Measurements from ENCODE around the gene PRKCA.

The PRKCA gene

GRCh38 chr17:66726846-66727245 lies 424.4 kb downstream of the PRKCA start:
- TF ChIP-seq, protein P1, sequence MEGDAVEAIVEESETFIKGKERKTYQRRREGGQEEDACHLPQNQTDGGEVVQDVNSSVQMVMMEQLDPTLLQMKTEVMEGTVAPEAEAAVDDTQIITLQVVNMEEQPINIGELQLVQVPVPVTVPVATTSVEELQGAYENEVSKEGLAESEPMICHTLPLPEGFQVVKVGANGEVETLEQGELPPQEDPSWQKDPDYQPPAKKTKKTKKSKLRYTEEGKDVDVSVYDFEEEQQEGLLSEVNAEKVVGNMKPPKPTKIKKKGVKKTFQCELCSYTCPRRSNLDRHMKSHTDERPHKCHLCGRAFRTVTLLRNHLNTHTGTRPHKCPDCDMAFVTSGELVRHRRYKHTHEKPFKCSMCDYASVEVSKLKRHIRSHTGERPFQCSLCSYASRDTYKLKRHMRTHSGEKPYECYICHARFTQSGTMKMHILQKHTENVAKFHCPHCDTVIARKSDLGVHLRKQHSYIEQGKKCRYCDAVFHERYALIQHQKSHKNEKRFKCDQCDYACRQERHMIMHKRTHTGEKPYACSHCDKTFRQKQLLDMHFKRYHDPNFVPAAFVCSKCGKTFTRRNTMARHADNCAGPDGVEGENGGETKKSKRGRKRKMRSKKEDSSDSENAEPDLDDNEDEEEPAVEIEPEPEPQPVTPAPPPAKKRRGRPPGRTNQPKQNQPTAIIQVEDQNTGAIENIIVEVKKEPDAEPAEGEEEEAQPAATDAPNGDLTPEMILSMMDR (IDR thresholded peaks at IDR 0.05; ENCODE audit: low read depth, low read length, poor library complexity, severe bottlenecking) = no peak
- no peak for TF ChIP-seq EZH2phosphoT487 (IDR thresholded peaks at IDR 0.05; ENCODE audit: borderline replicate concordance, low read length)
- no peaks in the 10 kb centered on the region for H3K9me3 ChIP-seq (ENCODE audit: control insufficient read depth, insufficient read depth, low read length)
- no peak overlapping the region for H3K27ac ChIP-seq (ENCODE audit: low read depth, low read length)
- no peaks in the 10 kb centered on the region for H3K9me2 ChIP-seq (replicated peaks; ENCODE audit: control insufficient read depth, low read length)
- no peaks in the 10 kb centered on the region for H3K27me3 ChIP-seq (ENCODE audit: control insufficient read depth, low read length)
- no peaks in the 10 kb centered on the region for H3K36me3 ChIP-seq (ENCODE audit: control insufficient read depth, low read length)
- peaks cover 12% of the 10 kb centered on the region for H3K4me1 ChIP-seq (ENCODE audit: control insufficient read depth, low read length)
- no peaks in the 10 kb centered on the region for H3F3A ChIP-seq (ENCODE audit: control insufficient read depth, insufficient read depth)
- no peaks in the 10 kb centered on the region for H3K79me2 ChIP-seq (ENCODE audit: control insufficient read depth, low read length)
- H3K4me2 ChIP-seq (ENCODE audit: low read length) = no peak overlapping the region
- no peaks in the 10 kb centered on the region for H4K20me1 ChIP-seq (ENCODE audit: control insufficient read depth, insufficient read depth, low read depth, low read length)
- no peak overlapping the region for H3K4me3 ChIP-seq (ENCODE audit: low read length)

DNA sequence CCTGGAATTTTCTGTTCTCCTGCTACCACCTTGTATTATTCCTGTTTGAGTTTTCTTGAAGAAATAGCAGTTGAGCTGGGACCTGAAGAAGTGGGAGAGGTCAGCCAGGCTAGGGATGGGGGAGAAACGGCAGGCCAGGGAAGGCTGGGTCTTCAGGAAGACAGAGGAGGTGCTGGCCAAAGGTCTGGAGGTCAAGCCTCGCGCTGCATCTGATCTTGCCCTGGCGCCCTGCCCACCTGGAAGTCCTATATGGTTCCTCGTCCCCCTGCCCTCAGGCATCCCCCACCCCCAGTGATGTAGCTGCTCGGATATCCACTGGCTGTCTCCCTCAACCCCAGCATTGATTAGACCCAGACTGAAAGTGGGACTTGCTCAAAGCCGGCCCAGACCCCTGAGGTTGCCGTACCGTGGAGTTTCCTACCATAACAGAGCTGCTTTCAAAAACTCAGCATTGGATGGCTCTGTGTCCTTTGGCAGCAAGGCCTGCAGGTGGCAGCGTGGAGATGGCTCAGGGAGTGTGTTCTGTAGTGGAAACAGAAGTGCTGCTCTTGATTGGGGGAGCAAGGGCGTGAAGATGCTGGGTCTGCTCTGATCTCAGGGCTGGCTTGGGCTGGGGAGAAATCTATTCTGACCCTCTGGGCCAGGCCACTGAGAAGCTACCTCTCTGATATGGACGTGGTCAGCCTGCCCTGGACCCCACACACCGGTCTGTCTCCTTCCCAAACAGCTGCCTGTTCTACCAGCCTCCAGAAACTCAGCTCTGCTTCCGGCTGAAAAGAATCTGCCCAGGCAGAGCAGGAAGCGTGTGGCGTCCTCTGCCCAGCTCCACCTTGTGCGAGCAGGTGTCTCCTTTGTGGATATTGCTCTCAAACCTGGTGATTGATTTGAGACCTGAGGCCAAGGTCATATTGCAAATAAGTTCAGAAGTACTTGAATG lies 425.5 kb downstream of the PRKCA start:
- no peaks in the 10 kb centered on the region for H3K79me2 ChIP-seq (ENCODE audit: control insufficient read depth, low read length)
- no peak overlapping the region for H3K27ac ChIP-seq (ENCODE audit: low read depth, low read length)
- no peaks in the 10 kb centered on the region for H3K9me3 ChIP-seq (ENCODE audit: control insufficient read depth, insufficient read depth, low read length)
- H3K4me2 ChIP-seq (ENCODE audit: low read length) = peak overlapping the region; percentile 52
- no peaks in the 10 kb centered on the region for H3K27me3 ChIP-seq (ENCODE audit: control insufficient read depth, low read length)
- no peaks in the 10 kb centered on the region for H3F3A ChIP-seq (ENCODE audit: control insufficient read depth, insufficient read depth)
- no peaks in the 10 kb centered on the region for H3K9me2 ChIP-seq (replicated peaks; ENCODE audit: control insufficient read depth, low read length)
- no peak for TF ChIP-seq EZH2phosphoT487 (IDR thresholded peaks at IDR 0.05; ENCODE audit: borderline replicate concordance, low read length)
- TF ChIP-seq, protein P1 (IDR thresholded peaks at IDR 0.05; ENCODE audit: low read depth, low read length, poor library complexity, severe bottlenecking) = peak; percentile 94
- H3K36me3 ChIP-seq (ENCODE audit: control insufficient read depth, low read length) = no peaks in the 10 kb centered on the region
- H3K4me3 ChIP-seq (ENCODE audit: low read length) = peak overlapping the region; percentile 32
- H3K4me1 ChIP-seq (ENCODE audit: control insufficient read depth, low read length) = peaks cover 12% of the 10 kb centered on the region
- H4K20me1 ChIP-seq (ENCODE audit: control insufficient read depth, insufficient read depth, low read depth, low read length) = no peaks in the 10 kb centered on the region

GRCh38 chr17:66730461-66730923 lies 428.1 kb downstream of the PRKCA start:
- no peak overlapping the region for H3K4me3 ChIP-seq (ENCODE audit: low read length)
- no peaks in the 10 kb centered on the region for H3K36me3 ChIP-seq (ENCODE audit: control insufficient read depth, low read length)
- no peaks in the 10 kb centered on the region for H4K20me1 ChIP-seq (ENCODE audit: control insufficient read depth, insufficient read depth, low read depth, low read length)
- H3K9me3 ChIP-seq (ENCODE audit: control insufficient read depth, insufficient read depth, low read length) = no peaks in the 10 kb centered on the region
- peaks cover 12% of the 10 kb centered on the region for H3K4me1 ChIP-seq (ENCODE audit: control insufficient read depth, low read length)
- no peak overlapping the region for H3K27ac ChIP-seq (ENCODE audit: low read depth, low read length)
- TF ChIP-seq, protein P1 (IDR thresholded peaks at IDR 0.05; ENCODE audit: low read depth, low read length, poor library complexity, severe bottlenecking) = no peak
- no peak for TF ChIP-seq EZH2phosphoT487 (IDR thresholded peaks at IDR 0.05; ENCODE audit: borderline replicate concordance, low read length)
- no peaks in the 10 kb centered on the region for H3K27me3 ChIP-seq (ENCODE audit: control insufficient read depth, low read length)
- H3K4me2 ChIP-seq (ENCODE audit: low read length) = no peak overlapping the region
- no peaks in the 10 kb centered on the region for H3K79me2 ChIP-seq (ENCODE audit: control insufficient read depth, low read length)
- no peaks in the 10 kb centered on the region for H3K9me2 ChIP-seq (replicated peaks; ENCODE audit: control insufficient read depth, low read length)
- H3F3A ChIP-seq (ENCODE audit: control insufficient read depth, insufficient read depth) = no peaks in the 10 kb centered on the region

Measured in DOHH2 (cell line).